ENCODE data around the gene DHCR24.
"Not testable (repeated sequence)": the region's sequence is repeated elsewhere in the genome, so short reads cannot be mapped to it uniquely, and the experiment has no call there.

The DHCR24 gene

DNA sequence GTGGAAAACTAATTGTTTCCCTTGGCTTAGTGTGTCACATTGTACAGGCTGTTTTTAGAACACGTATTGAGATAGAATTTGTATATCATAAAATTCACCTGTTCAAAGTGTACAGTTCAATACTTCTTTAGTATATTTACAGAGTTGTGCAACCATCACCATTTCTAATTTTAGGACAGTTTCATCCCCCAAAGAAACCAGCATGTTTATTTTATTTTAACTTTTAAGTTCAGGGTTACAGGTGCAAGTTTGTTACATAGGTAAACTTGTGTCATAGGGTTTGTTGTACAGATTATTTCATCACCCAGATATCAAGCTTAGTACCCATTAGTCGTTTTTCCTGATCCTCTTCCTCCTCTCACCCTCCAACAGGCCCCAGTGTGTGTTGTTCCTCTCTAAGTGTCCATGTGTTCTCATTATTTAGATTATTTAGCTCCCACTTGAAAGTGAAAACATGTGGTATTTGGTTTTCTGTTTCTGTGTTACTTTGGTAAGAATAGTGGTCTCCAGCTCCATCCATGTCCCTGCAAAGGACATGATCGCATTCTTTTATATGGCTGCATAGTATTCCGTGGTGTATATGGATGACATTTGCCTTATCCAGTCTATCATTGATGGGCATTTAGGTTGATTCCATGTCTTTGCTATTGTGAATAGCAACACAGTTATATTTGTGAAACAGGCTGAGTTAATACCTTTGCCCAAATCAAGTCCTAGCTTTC is 35.2 kb upstream of the DHCR24 start:
- CTCF ChIA-PET = interaction anchor here (1.0 to 2.2 kb wide), 3 partner anchors 23 to 99 kb away, joined by 3 to 7 read pairs (median 5); no protein-coding TSS in a partner anchor

DNA sequence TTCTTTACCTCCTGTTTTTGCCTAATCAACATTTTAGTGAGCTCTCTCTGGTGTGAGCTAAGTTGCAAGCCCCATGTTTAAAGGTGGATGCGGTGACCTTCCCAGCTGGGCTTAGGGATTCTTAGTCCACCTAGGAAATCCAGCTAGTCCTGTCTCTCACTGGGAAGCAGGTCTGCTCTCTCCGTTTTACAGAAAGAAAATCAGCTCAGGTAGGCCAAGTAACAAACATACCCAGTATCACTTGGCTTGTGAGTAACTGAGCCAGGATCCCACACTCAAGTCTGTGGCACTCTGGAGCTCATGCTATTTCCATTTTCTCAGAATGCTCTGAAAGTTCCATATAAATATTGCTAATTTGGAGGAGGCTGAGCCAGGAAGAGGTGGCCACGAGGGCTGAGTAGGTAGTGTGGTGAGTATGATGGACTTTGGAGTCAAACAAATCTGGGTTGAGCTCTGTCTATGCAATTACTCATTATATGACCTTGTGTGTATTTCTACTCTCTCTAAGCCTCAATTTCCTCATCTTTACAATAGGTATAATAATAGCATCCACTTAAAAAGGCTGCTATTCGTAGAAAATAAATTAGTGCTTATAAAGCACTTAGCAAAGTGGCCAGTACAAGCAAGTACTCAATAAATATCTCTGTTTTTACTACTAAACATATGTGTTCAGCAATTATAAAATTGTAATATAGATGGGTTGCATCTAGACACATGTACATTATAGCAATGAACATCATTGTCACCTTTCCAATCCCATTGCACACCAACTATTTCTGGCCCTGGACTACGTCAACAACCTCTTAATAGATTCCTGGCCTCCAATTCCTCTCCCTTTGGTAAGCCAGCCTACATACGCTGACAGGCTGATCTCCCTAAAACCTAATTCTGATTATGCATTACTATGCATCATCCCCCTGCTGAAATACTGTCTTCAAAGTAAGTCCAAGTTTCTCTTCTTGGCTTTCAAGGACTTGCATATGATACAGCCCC is 32.7 kb upstream of the DHCR24 start:
- H3K4me1 ChIP-seq (ENCODE audit: control insufficient read depth, insufficient read depth, low read length) = no peaks in the 10 kb centered on the region
- TF ChIP-seq ZNF335 (tag by site-specific recombination; conservative IDR thresholded peaks at IDR 0.05) (no peak), ZNF510 (tag by site-specific recombination; IDR thresholded peaks at IDR 0.05; ENCODE audit: insufficient replicate concordance) (no peak), ZNF701 (tag by site-specific recombination; IDR thresholded peaks at IDR 0.05) (no peak), ZNF354C (tag by site-specific recombination; IDR thresholded peaks at IDR 0.05; ENCODE audit: borderline replicate concordance, low read depth) (no peak), ZNF677 (tag by site-specific recombination; IDR thresholded peaks at IDR 0.05) (no peak), ZNF292 (tag by site-specific recombination; IDR thresholded peaks at IDR 0.05; ENCODE audit: borderline replicate concordance, low read depth) (no peak), ZNF174 (tag by site-specific recombination; IDR thresholded peaks at IDR 0.05) (no peak), ZNF223 (tag by site-specific recombination; IDR thresholded peaks at IDR 0.05) (no peak), ZNF654 (tag by site-specific recombination; IDR thresholded peaks at IDR 0.05; ENCODE audit: low read depth) (no peak), ZBTB21 (tag by site-specific recombination; IDR thresholded peaks at IDR 0.05) (no peak), ZNF121 (tag by site-specific recombination; IDR thresholded peaks at IDR 0.05) (no peak)
- TF ChIP-seq, protein P1, sequence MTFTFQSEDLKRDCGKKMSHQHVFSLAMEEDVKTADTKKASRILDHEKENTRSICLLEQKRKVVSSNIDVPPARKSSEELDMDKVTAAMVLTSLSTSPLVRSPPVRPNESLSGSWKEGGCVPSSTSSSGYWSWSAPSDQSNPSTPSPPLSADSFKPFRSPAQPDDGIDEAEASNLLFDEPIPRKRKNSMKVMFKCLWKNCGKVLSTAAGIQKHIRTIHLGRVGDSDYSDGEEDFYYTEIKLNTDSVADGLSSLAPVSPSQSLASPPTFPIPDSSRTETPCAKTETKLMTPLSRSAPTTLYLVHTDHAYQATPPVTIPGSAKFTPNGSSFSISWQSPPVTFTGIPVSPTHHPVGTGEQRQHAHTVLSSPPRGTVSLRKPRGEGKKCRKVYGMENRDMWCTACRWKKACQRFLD (tag by site-specific recombination; IDR thresholded peaks at IDR 0.05) = no peak
- TF ChIP-seq, protein P2, sequence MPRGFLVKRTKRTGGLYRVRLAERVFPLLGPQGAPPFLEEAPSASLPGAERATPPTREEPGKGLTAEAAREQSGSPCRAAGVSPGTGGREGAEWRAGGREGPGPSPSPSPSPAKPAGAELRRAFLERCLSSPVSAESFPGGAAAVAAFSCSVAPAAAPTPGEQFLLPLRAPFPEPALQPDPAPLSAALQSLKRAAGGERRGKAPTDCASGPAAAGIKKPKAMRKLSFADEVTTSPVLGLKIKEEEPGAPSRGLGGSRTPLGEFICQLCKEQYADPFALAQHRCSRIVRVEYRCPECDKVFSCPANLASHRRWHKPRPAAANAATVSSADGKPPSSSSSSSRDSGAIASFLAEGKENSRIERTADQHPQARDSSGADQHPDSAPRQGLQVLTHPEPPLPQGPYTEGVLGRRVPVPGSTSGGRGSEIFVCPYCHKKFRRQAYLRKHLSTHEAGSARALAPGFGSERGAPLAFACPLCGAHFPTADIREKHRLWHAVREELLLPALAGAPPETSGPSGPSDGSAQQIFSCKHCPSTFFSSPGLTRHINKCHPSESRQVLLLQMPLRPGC (tag by site-specific recombination; IDR thresholded peaks at IDR 0.05) = no peak
- TF ChIP-seq, protein P3, sequence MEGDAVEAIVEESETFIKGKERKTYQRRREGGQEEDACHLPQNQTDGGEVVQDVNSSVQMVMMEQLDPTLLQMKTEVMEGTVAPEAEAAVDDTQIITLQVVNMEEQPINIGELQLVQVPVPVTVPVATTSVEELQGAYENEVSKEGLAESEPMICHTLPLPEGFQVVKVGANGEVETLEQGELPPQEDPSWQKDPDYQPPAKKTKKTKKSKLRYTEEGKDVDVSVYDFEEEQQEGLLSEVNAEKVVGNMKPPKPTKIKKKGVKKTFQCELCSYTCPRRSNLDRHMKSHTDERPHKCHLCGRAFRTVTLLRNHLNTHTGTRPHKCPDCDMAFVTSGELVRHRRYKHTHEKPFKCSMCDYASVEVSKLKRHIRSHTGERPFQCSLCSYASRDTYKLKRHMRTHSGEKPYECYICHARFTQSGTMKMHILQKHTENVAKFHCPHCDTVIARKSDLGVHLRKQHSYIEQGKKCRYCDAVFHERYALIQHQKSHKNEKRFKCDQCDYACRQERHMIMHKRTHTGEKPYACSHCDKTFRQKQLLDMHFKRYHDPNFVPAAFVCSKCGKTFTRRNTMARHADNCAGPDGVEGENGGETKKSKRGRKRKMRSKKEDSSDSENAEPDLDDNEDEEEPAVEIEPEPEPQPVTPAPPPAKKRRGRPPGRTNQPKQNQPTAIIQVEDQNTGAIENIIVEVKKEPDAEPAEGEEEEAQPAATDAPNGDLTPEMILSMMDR (tag by site-specific recombination; IDR thresholded peaks at IDR 0.05) = no peak
- TF ChIP-seq, protein P4, sequence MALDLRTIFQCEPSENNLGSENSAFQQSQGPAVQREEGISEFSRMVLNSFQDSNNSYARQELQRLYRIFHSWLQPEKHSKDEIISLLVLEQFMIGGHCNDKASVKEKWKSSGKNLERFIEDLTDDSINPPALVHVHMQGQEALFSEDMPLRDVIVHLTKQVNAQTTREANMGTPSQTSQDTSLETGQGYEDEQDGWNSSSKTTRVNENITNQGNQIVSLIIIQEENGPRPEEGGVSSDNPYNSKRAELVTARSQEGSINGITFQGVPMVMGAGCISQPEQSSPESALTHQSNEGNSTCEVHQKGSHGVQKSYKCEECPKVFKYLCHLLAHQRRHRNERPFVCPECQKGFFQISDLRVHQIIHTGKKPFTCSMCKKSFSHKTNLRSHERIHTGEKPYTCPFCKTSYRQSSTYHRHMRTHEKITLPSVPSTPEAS (tag by site-specific recombination; IDR thresholded peaks at IDR 0.05) = no peak
- CTCF ChIA-PET = no interaction called here
- H3K4me3 ChIP-seq (ENCODE audit: low read depth, low read length) = no peak overlapping the region
- no peak overlapping the region for H3K27ac ChIP-seq (ENCODE audit: extremely low read depth, low read depth, low read length)
- H3K9me3 ChIP-seq (ENCODE audit: control insufficient read depth, insufficient read depth, low read depth, low read length) = no peaks in the 10 kb centered on the region
- POLR2A ChIA-PET = no interaction called here
- H3K36me3 ChIP-seq (ENCODE audit: control insufficient read depth in 2 of 2, insufficient read depth in 1 of 2, low read length in 2 of 2) = no peaks in the 10 kb centered on the region

More for the DNA sequence above, 35.2 kb upstream of the DHCR24 start:
- TF ChIP-seq ZNF146 (tag by site-specific recombination; IDR thresholded peaks at IDR 0.05) = peak; percentile 27; the same call in 1 of the 2 replicates
- TF ChIP-seq ZNF302 (tag by site-specific recombination; IDR thresholded peaks at IDR 0.05; ENCODE audit: low read depth) = no peak
- POLR2A ChIA-PET = interaction anchor here (1.5 kb wide), 1 partner anchor 35 kb away, joined by 3 read pairs; the partner anchor contains the start of gene DHCR24
- Histone ChIP-seq H3K27ac (ENCODE audit: extremely low read depth, low read depth, low read length) (no peak overlapping the region), H3K9me3 (ENCODE audit: control insufficient read depth, insufficient read depth, low read depth, low read length) (no peaks in the 10 kb centered on the region), H3K36me3 (ENCODE audit: control insufficient read depth in 2 of 2, insufficient read depth in 1 of 2, low read length in 2 of 2) (no peaks in the 10 kb centered on the region), H3K4me3 (ENCODE audit: low read depth, low read length) (no peak overlapping the region), H3K4me1 (ENCODE audit: control insufficient read depth, insufficient read depth, low read length) (no peaks in the 10 kb centered on the region)

DNA sequence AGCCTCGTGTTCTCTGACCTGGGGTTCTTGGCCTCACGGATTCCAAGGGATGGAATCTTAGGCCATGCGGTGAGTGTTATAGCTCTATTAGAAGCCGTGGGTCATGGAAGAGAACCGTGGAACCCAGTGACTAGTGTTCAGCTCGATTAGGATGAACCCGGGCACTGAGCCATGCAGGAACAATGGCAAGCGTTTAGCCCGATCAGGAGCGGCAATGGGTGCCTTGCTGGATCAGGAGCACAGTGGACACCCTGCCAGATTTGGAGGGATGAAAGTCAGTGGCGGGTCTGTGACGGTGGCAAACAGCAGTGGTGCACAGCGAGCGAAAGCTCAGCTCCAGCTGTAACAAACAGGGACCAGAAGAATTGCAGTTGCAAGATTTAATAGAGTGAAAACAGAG is 24.1 kb upstream of the DHCR24 start:
- H3K9me3 ChIP-seq (ENCODE audit: control insufficient read depth, insufficient read depth, low read depth, low read length); POLR2A ChIA-PET; CTCF ChIA-PET; H3K4me1 ChIP-seq (ENCODE audit: control insufficient read depth, insufficient read depth, low read length); H3K4me3 ChIP-seq (ENCODE audit: low read depth, low read length); H3K36me3 ChIP-seq (ENCODE audit: control insufficient read depth in 2 of 2, insufficient read depth in 1 of 2, low read length in 2 of 2); H3K27ac ChIP-seq (ENCODE audit: extremely low read depth, low read depth, low read length): not testable (repeated sequence)

Data from HEK293 (cell line).